Measurements from ENCODE around the gene RIBC2.
"Not testable (repeated sequence)": the region's sequence is repeated elsewhere in the genome, so short reads cannot be mapped to it uniquely, and the experiment has no call there.

- not testable (repeated sequence) for TF ChIP-seq CTCF, POLR2A (IDR thresholded peaks at IDR 0.05)
Measured at GRCh38 chr22:45449442-45449841, 35.9 kb downstream of the RIBC2 start.
